Stimulated activated CD8-positive, alpha-beta memory T cell treated with anti-CD3 and anti-CD28 coated beads, Interleukin-4, amount 100 ng/mL, for 24 hours (primary cell): ENCODE data around the gene GAB3.

Experiments
- DNase-seq: peaks from one replicate; pipeline ENCODE4 v3.0.0-alpha.2; 2020; ENCODE audit warnings: low read depth

GAB3 gene

GRCh38 chrX:154749856-154750255, 1.0 kb downstream of the GAB3 start:
- no peak for DNase-seq

- DNase-seq, result no peak
These were observed 2.1 kb downstream of the GAB3 start for GRCh38 chrX:154748712-154749339.

GRCh38 chrX:154742613-154743012, 8.3 kb downstream of the GAB3 start:
- no peak for DNase-seq

- DNase-seq, result no peak
These were observed 10.9 kb downstream of the GAB3 start for GRCh38 chrX:154739952-154740465.

GRCh38 chrX:154738011-154738738, 12.7 kb downstream of the GAB3 start:
- no peak for DNase-seq

- no peak for DNase-seq
These were observed 13.7 kb downstream of the GAB3 start for GRCh38 chrX:154737136-154737535.

GRCh38 chrX:154735695-154736393, 15.0 kb downstream of the GAB3 start:
- DNase-seq, result no peak

- no peak for DNase-seq
These were observed 16.7 kb downstream of the GAB3 start for GRCh38 chrX:154734061-154734781.

- no peak for DNase-seq
These were observed 17.8 kb downstream of the GAB3 start for GRCh38 chrX:154733066-154733425.

- DNase-seq, result no peak
These were observed 18.3 kb downstream of the GAB3 start for GRCh38 chrX:154732421-154733065.

- DNase-seq, result no peak
These were observed 19.0 kb downstream of the GAB3 start for GRCh38 chrX:154731881-154732280.

GRCh38 chrX:154731184-154731583, 19.7 kb downstream of the GAB3 start:
- DNase-seq, result no peak

- no peak for DNase-seq
These were observed 20.5 kb downstream of the GAB3 start for GRCh38 chrX:154730253-154730891.

- no peak for DNase-seq
These were observed 21.4 kb downstream of the GAB3 start for GRCh38 chrX:154729439-154729838.

- no peak for DNase-seq
These were observed 22.3 kb downstream of the GAB3 start for GRCh38 chrX:154728431-154729190.

- no peak for DNase-seq
These were observed 23.0 kb downstream of the GAB3 start for GRCh38 chrX:154727871-154728270.

GRCh38 chrX:154727418-154727817, 23.5 kb downstream of the GAB3 start:
- DNase-seq, result no peak

- no peak for DNase-seq
These were observed 25.7 kb downstream of the GAB3 start for GRCh38 chrX:154724993-154725756.

- DNase-seq, result no peak
These were observed 29.7 kb downstream of the GAB3 start for GRCh38 chrX:154721155-154721554.

GRCh38 chrX:154720067-154720466, 30.8 kb downstream of the GAB3 start:
- DNase-seq, result no peak
